Loucy (cell line): ENCODE results near the gene BRD1.

ENCODE experiments used
- H2AFZ ChIP-seq: fragments of 200-600 bp; sonication (generic); 2 replicates; pipeline ENCODE4 v1.6.0; 2016; ENCODE audit warnings: antibody characterized with exemption, mild to moderate bottlenecking, low read length, moderate library complexity
- H3F3A ChIP-seq: fragments of 200-600 bp; 2 replicates; pipeline ENCODE4 v1.6.0; 2016; ENCODE audit warnings: antibody characterized with exemption, low read depth, mild to moderate bottlenecking
- H3K27me3 ChIP-seq: fragments of 200-600 bp; sonication (generic); 2 replicates; pipeline ENCODE4 v1.6.1; 2014; ENCODE audit warnings: low read length, mild to moderate bottlenecking; ENCODE audit not compliant: insufficient read depth, poor library complexity, severe bottlenecking
- H3K36me3 ChIP-seq: fragments of 200-600 bp; sonication (generic); 2 replicates; pipeline ENCODE4 v1.6.1; 2016; ENCODE audit warnings: low read length; ENCODE audit not compliant: insufficient read depth
- H3K4me1 ChIP-seq: fragments of 200-600 bp; sonication (generic); 2 replicates; pipeline ENCODE4 v1.5.1; 2014; ENCODE audit warnings: low read length, mild to moderate bottlenecking; ENCODE audit not compliant: insufficient read depth, poor library complexity, severe bottlenecking
- H3K4me2 ChIP-seq: fragments of 200-600 bp; sonication (generic); 2 replicates; pipeline ENCODE4 v1.6.0; 2014; ENCODE audit warnings: antibody characterized with exemption, low read length, low read depth, mild to moderate bottlenecking; ENCODE audit not compliant: poor library complexity, severe bottlenecking
- H3K4me3 ChIP-seq: fragments of 200-600 bp; sonication (generic); 2 replicates; pipeline ENCODE4 v1.5.1; 2014; ENCODE audit warnings: low read length, mild to moderate bottlenecking, mixed read lengths; ENCODE audit not compliant: poor library complexity, severe bottlenecking
- H3K79me2 ChIP-seq: fragments of 200-600 bp; sonication (generic); 2 replicates; pipeline ENCODE4 v1.6.1; 2014; ENCODE audit warnings: low read length; ENCODE audit not compliant: insufficient read depth
- H3K9ac ChIP-seq: fragments of 200-600 bp; sonication (generic); 2 replicates; pipeline ENCODE4 v1.6.0; 2014; ENCODE audit warnings: mild to moderate bottlenecking, low read depth, low read length, moderate library complexity; ENCODE audit not compliant: poor library complexity, severe bottlenecking
- H3K9me2 ChIP-seq: fragments of 200-600 bp; sonication (generic); replicated peaks from 2 replicates; pipeline ENCODE4 v1.6.1; 2016; ENCODE audit warnings: low read depth, low read length, mixed read lengths
- H3K9me3 ChIP-seq: fragments of 200-600 bp; sonication (generic); 2 replicates; pipeline ENCODE4 v1.6.1; 2014; ENCODE audit warnings: mild to moderate bottlenecking, antibody characterized with exemption, low read length, low read depth; ENCODE audit not compliant: insufficient read depth
- H4K20me1 ChIP-seq: fragments of 200-600 bp; sonication (generic); 2 replicates; pipeline ENCODE4 v1.6.0; 2014; ENCODE audit warnings: antibody characterized with exemption, low read length, mild to moderate bottlenecking; ENCODE audit not compliant: insufficient read depth, poor library complexity, severe bottlenecking
- EZH2phosphoT487 ChIP-seq: fragments of 200-600 bp; IDR thresholded peaks from 2 replicates; pipeline ENCODE4 v1.6.1; 2018; ENCODE audit warnings: antibody characterized with exemption, mild to moderate bottlenecking, moderate library complexity, borderline replicate concordance
- TF ChIP-seq, protein P1 (sequence below): fragments of 200-600 bp; sonication (generic); conservative IDR thresholded peaks from 2 replicates; pipeline ENCODE4 v1.5.1; 2014; ENCODE audit warnings: mild to moderate bottlenecking, antibody characterized with exemption, low read length

Gene BRD1

DNA sequence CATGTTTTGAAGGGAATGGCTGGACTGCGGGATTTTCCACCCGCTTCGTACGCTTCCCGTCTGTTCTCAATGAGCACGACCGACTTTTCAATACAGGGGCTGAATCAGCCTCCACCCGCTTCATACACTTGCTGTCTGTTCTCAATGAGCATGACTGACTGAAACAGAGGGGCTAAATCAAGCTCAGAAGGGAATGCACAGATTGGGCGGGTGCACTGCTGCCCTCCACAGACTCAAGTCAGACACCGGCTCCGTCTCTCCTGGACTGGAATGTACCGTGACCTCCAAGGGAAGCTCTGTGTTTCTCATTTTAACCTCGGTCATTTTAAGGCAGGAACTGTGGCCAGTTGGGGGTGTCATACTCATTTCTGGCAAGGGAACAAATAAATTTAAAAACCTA is 48.5 kb downstream of the BRD1 start:
- Histone ChIP-seq H4K20me1 (peaks cover 65% of the 10 kb centered on the region), H3K9me2 (no peaks in the 10 kb centered on the region), H3F3A (no peaks in the 10 kb centered on the region), H3K4me3 (no peak overlapping the region), H3K79me2 (peaks cover 65% of the 10 kb centered on the region), H3K9me3 (no peaks in the 10 kb centered on the region), H3K9ac (no peak overlapping the region), H3K4me2 (no peak overlapping the region), H3K27me3 (no peaks in the 10 kb centered on the region), H2AFZ (no peak overlapping the region), H3K36me3 (peaks cover 89% of the 10 kb centered on the region; the same call in 1 of the 2 replicates), H3K4me1 (no peaks in the 10 kb centered on the region)
- TF ChIP-seq, protein P1, sequence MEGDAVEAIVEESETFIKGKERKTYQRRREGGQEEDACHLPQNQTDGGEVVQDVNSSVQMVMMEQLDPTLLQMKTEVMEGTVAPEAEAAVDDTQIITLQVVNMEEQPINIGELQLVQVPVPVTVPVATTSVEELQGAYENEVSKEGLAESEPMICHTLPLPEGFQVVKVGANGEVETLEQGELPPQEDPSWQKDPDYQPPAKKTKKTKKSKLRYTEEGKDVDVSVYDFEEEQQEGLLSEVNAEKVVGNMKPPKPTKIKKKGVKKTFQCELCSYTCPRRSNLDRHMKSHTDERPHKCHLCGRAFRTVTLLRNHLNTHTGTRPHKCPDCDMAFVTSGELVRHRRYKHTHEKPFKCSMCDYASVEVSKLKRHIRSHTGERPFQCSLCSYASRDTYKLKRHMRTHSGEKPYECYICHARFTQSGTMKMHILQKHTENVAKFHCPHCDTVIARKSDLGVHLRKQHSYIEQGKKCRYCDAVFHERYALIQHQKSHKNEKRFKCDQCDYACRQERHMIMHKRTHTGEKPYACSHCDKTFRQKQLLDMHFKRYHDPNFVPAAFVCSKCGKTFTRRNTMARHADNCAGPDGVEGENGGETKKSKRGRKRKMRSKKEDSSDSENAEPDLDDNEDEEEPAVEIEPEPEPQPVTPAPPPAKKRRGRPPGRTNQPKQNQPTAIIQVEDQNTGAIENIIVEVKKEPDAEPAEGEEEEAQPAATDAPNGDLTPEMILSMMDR: no peak
- TF ChIP-seq EZH2phosphoT487: no peak

DNA sequence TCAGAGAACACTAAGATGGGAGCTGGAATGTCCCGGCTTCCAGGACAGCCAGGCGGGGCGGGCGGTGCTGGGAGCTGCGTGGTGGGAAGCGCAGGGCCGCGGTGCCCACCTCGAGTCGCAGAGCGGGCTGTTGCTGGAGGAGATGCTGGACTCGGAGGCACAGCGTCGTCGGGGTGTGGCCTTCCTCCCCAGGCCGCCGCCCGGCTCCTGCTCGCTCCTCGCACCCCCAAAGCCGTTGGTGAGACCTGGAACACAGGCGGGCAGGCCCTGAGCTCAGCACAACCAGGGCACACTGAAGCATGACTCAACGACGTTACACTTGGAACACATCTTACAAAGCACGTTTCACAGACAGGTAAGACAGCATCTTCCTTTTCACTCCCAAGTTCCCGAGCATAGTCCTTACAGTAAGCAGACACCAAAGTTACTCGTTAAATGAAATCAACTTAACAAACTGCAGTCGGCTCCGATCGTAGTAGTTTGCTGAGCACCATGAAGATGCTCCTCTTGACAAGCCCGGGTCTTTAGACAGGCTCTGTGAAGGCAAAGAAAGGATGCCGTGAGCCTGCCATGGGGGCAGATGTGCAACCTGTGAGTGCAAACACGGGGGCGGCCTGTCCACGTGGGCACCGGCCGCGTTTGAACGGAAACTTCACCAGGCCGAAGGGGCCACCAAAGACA is 50.0 kb downstream of the BRD1 start:
- H3K36me3 ChIP-seq: peaks cover 90% of the 10 kb centered on the region; the same call in 1 of the 2 replicates
- H3K9me3 ChIP-seq: no peaks in the 10 kb centered on the region

DNA sequence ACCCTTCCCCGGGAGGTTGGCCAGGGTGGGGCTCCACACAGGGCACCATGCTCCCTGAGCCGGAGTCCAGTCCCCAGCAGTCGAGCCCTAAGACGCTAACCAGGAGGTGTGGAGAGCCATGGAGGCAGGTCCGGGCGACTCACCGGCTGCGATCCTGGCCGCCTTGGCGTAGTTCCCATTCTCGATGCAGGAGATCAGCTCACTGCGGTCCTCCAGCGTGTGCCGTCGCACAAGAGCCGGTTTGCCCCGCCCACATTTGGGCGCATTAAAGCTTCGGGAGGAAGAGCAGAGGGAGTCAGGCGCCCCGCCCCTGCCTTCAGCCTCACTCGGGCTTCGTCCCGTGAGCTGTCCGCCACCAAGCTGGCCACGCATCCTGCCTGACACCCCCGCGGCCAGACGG is 50.8 kb downstream of the BRD1 start:
- Histone ChIP-seq H3K27me3 (no peaks in the 10 kb centered on the region), H3K4me1 (no peaks in the 10 kb centered on the region), H3K79me2 (peaks cover 50% of the 10 kb centered on the region), H3K9me2 (no peaks in the 10 kb centered on the region), H3F3A (no peaks in the 10 kb centered on the region; the same call in 1 of the 2 replicates), H3K4me3 (no peak overlapping the region), H2AFZ (no peak overlapping the region), H3K9me3 (no peaks in the 10 kb centered on the region), H3K36me3 (peaks cover 94% of the 10 kb centered on the region; the same call in 1 of the 2 replicates), H3K4me2 (no peak overlapping the region), H3K9ac (no peak overlapping the region), H4K20me1 (peaks cover 54% of the 10 kb centered on the region)
- no peak for TF ChIP-seq EZH2phosphoT487
- TF ChIP-seq, protein P1: no peak

More for the DNA sequence above, 50.0 kb downstream of the BRD1 start:
- no peaks in the 10 kb centered on the region for H3K27me3 ChIP-seq
- no peak overlapping the region for H3K9ac ChIP-seq
- no peak overlapping the region for H3K4me2 ChIP-seq
- no peaks in the 10 kb centered on the region; the same call in 1 of the 2 replicates for H3F3A ChIP-seq
- no peak overlapping the region for H3K4me3 ChIP-seq
- H3K4me1 ChIP-seq: no peaks in the 10 kb centered on the region
- H3K9me2 ChIP-seq: no peaks in the 10 kb centered on the region
- H3K79me2 ChIP-seq: peaks cover 52% of the 10 kb centered on the region
- TF ChIP-seq EZH2phosphoT487: no peak
- TF ChIP-seq, protein P1: no peak
- H2AFZ ChIP-seq: no peak overlapping the region
- H4K20me1 ChIP-seq: peaks cover 54% of the 10 kb centered on the region
